A673 (cell line): ENCODE results near the gene SIRPD. TPM values are rescaled to one million over a fixed set of nuclear protein-coding genes. Genes with fewer than 3 reads are reported as not detected.

Experiments used
- BruUV-seq: library from RNA; stranded (reverse); fragments of 400-500 nt; replicated peaks from 2 replicates; lab custom pipeline; 2021; lab: Mats Ljungman, UMichigan
- CTCF ChIA-PET: fragments of 300-600 bp; sonication (Branson Sonifier 250); formaldehyde crosslinking; loops from one replicate; lab custom pipeline; 2022; ENCODE audit warnings: antibody characterized with exemption; lab: Charles Lee
- POLR2A ChIA-PET: fragments of 300-600 bp; sonication (Branson Sonifier 250); formaldehyde crosslinking; loops from one replicate; lab custom pipeline; 2022; ENCODE audit warnings: antibody characterized with exemption; ENCODE audit not compliant: low non-redundant PET; lab: Charles Lee
- DNase-seq: peaks from one replicate; pipeline ENCODE4 v3.0.0-alpha.2; 2015; ENCODE audit warnings: low spot score
- H3K27ac ChIP-seq: fragments of 200-600 bp; sonication (generic); 2 replicates; pipeline ENCODE4 v1.5.1; 2016; ENCODE audit warnings: mixed run types, low read depth, mild to moderate bottlenecking, mixed read lengths, antibody characterized with exemption, low read length; ENCODE audit not compliant: poor library complexity, severe bottlenecking
- H3K27me3 ChIP-seq: fragments of 200-600 bp; sonication (generic); replicated peaks from 2 replicates; pipeline ENCODE4 v1.6.1; 2017; ENCODE audit warnings: mixed run types, low read depth, mild to moderate bottlenecking, mixed read lengths, antibody characterized with exemption, low read length; ENCODE audit not compliant: insufficient read depth, poor library complexity
- H3K36me3 ChIP-seq: fragments of 200-600 bp; sonication (generic); 2 replicates; pipeline ENCODE4 v1.6.1; 2016; ENCODE audit warnings: mixed run types, mild to moderate bottlenecking, mixed read lengths, antibody characterized with exemption, low read length; ENCODE audit not compliant: insufficient read depth, poor library complexity, severe bottlenecking
- H3K4me1 ChIP-seq: fragments of 200-600 bp; sonication (generic); 2 replicates; pipeline ENCODE4 v1.6.1; 2017; ENCODE audit warnings: mixed run types, mild to moderate bottlenecking, mixed read lengths, antibody characterized with exemption, low read length; ENCODE audit not compliant: insufficient read depth, poor library complexity, severe bottlenecking
- H3K4me3 ChIP-seq: fragments of 200-600 bp; sonication (generic); 2 replicates; pipeline ENCODE4 v1.5.1; 2016; ENCODE audit warnings: low read depth, mixed run types, mild to moderate bottlenecking, mixed read lengths, low read length; ENCODE audit not compliant: poor library complexity, severe bottlenecking
- H3K9me3 ChIP-seq: fragments of 200-600 bp; sonication (generic); 2 replicates; pipeline ENCODE4 v1.6.1; 2016; ENCODE audit warnings: mixed run types, low read depth, mild to moderate bottlenecking, mixed read lengths, antibody characterized with exemption, low read length; ENCODE audit not compliant: poor library complexity, severe bottlenecking
- CTCF ChIP-seq: fragments of 300-800, 200-600 bp; sonication (generic); conservative IDR thresholded peaks from 2 replicates; pipeline ENCODE4 v1.5.1; 2017; ENCODE audit warnings: low read depth, mild to moderate bottlenecking, antibody characterized with exemption, low read length, moderate library complexity, mixed read lengths
- EZH2 ChIP-seq: fragments of 200-600 bp; sonication (generic); IDR thresholded peaks from 2 replicates; pipeline ENCODE4 v1.6.1; 2017; ENCODE audit warnings: borderline replicate concordance, low read depth, mild to moderate bottlenecking, mixed read lengths, antibody characterized with exemption, low read length; ENCODE audit not compliant: poor library complexity, severe bottlenecking
- intact Hi-C: fragments of 100-400 bp; cut with micrococcal nuclease; formaldehyde crosslinking; loops from one replicate; pipeline ENCODE4 v1.10.0; 2022; ENCODE audit not compliant: unreplicated experiment
- total RNA-seq: library from RNA; stranded (reverse); gene quantifications from 2 replicates; pipeline ENCODE4 v1.2.3, GENCODE V29; 2021

The SIRPD gene
- total RNA-seq, 1 experiment from 2014 or later: not detected

GRCh38 chr20:1588533-1589460 lies 31.3 kb upstream of the SIRPD start:
- no peak overlapping the region for H3K4me3 ChIP-seq
- ChIA-PET POLR2A (no interaction called here), CTCF (no interaction called here)
- no peaks in the 10 kb centered on the region for H3K9me3 ChIP-seq
- intact Hi-C loops: no loop called here
- no TSS peak for BruUV-seq
- DNase-seq: no peak
- no peak overlapping the region for H3K27ac ChIP-seq
- TF ChIP-seq EZH2 (no peak), CTCF (no peak)
- no peaks in the 10 kb centered on the region for H3K4me1 ChIP-seq
- no peaks in the 10 kb centered on the region for H3K36me3 ChIP-seq
- H3K27me3 ChIP-seq: no peaks in the 10 kb centered on the region

- BruUV-seq: no TSS peak
- Histone ChIP-seq H3K9me3 (no peaks in the 10 kb centered on the region), H3K4me3 (no peak overlapping the region), H3K27me3 (no peaks in the 10 kb centered on the region), H3K4me1 (no peaks in the 10 kb centered on the region), H3K27ac (no peak overlapping the region), H3K36me3 (no peaks in the 10 kb centered on the region)
- TF ChIP-seq EZH2 (no peak), CTCF (no peak)
- ChIA-PET CTCF (no interaction called here), POLR2A (no interaction called here)
- intact Hi-C loops: no loop called here
- DNase-seq: no peak
Observed at GRCh38 chr20:1587781-1588532, 30.5 kb upstream of the SIRPD start.

- Histone ChIP-seq H3K4me1 (no peaks in the 10 kb centered on the region), H3K4me3 (no peak overlapping the region), H3K9me3 (no peaks in the 10 kb centered on the region), H3K36me3 (no peaks in the 10 kb centered on the region), H3K27ac (no peak overlapping the region), H3K27me3 (no peaks in the 10 kb centered on the region)
- intact Hi-C loops: no loop called here
- DNase-seq: no peak
- ChIA-PET POLR2A (no interaction called here), CTCF (no interaction called here)
- no TSS peak for BruUV-seq
- TF ChIP-seq EZH2 (no peak), CTCF (no peak)
Observed at GRCh38 chr20:1579488-1579887, 22.0 kb upstream of the SIRPD start.
